ENCODE measurements around the gene STX2.

DNA sequence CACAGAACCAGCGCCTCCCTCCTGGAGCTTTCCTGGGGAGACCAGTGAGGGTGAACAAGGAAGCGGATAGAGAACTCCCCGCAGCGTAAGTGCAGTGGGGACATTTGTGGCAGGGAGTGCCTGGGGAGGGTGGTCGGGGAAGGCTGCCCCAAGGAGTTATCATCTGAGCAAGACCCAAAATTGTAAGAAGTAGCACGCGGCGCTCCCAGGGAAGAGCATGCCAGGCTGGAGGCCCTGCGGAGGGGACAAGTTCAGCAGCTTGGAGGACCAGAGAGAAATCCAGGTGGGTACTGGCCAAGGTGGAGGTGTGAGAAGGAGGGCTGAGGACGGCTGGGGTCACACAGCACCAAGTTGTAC is 76.8 kb downstream of the STX2 start:
- TF ChIP-seq ZFP3 (CRISPR knock-in tag; IDR thresholded peaks at IDR 0.05) (no peak), ZNF8 (CRISPR knock-in tag; IDR thresholded peaks at IDR 0.05) (no peak), ISL1 (CRISPR knock-in tag; IDR thresholded peaks at IDR 0.05) (no peak), PPARA (CRISPR knock-in tag; IDR thresholded peaks at IDR 0.05; ENCODE audit: borderline replicate concordance) (no peak), CSDC2 (CRISPR knock-in tag; IDR thresholded peaks at IDR 0.05) (no peak), OSR1 (CRISPR knock-in tag; IDR thresholded peaks at IDR 0.05) (no peak), ZC3H10 (CRISPR knock-in tag; IDR thresholded peaks at IDR 0.05) (no peak), TOX (CRISPR knock-in tag; IDR thresholded peaks at IDR 0.05; ENCODE audit: borderline replicate concordance) (no peak), TCF4 (CRISPR knock-in tag; IDR thresholded peaks at IDR 0.05; ENCODE audit: borderline replicate concordance) (no peak), CREB5 (CRISPR knock-in tag; IDR thresholded peaks at IDR 0.05; ENCODE audit: low read depth) (no peak), RARB (CRISPR knock-in tag; IDR thresholded peaks at IDR 0.05) (no peak), ESRRG (CRISPR knock-in tag; IDR thresholded peaks at IDR 0.05) (no peak), SNAI2 (CRISPR knock-in tag; IDR thresholded peaks at IDR 0.05) (no peak)
- TF ChIP-seq, protein P1, sequence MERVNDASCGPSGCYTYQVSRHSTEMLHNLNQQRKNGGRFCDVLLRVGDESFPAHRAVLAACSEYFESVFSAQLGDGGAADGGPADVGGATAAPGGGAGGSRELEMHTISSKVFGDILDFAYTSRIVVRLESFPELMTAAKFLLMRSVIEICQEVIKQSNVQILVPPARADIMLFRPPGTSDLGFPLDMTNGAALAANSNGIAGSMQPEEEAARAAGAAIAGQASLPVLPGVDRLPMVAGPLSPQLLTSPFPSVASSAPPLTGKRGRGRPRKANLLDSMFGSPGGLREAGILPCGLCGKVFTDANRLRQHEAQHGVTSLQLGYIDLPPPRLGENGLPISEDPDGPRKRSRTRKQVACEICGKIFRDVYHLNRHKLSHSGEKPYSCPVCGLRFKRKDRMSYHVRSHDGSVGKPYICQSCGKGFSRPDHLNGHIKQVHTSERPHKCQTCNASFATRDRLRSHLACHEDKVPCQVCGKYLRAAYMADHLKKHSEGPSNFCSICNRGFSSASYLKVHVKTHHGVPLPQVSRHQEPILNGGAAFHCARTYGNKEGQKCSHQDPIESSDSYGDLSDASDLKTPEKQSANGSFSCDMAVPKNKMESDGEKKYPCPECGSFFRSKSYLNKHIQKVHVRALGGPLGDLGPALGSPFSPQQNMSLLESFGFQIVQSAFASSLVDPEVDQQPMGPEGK (CRISPR knock-in tag; IDR thresholded peaks at IDR 0.05; ENCODE audit: borderline replicate concordance) = no peak

Measured in SK-N-SH treated with all-trans-retinoic acid at 6 μM for 48 hours (cell line).